HL-60 (cell line): ENCODE results near the gene ANKS1A.

Experiments used
- DNase-seq, 2 experiments: peaks; one replicate each; pipeline ENCODE4 v3.0.0-alpha.2; 2010 to 2020; ENCODE audit warnings: low read depth in 1 of 2, low spot score in 1 of 2
- H3K27ac ChIP-seq: fragments of 250-450 bp; sonication (Bioruptor Pico); replicated peaks from 2 replicates; pipeline ENCODE4 v1.5.1; 2020; ENCODE audit warnings: mild to moderate bottlenecking, moderate library complexity
- H3K27me3 ChIP-seq: fragments of 250-450 bp; sonication (Bioruptor Pico); 2 replicates; pipeline ENCODE4 v1.5.1; 2021; ENCODE audit warnings: mild to moderate bottlenecking, moderate library complexity; ENCODE audit not compliant: insufficient read depth, poor library complexity, severe bottlenecking
- H3K4me3 ChIP-seq: replicated peaks from 2 replicates; pipeline ENCODE4 v1.5.1; 2011; ENCODE audit warnings: mild to moderate bottlenecking, control low read depth, low read length; ENCODE audit not compliant: insufficient read depth
- GABPA ChIP-seq: IDR thresholded peaks from 2 replicates; pipeline ENCODE4 v1.6.1; 2012; ENCODE audit warnings: low read depth
- POLR2AphosphoS5 ChIP-seq: IDR thresholded peaks from 2 replicates; pipeline ENCODE4 v1.6.1; 2012; ENCODE audit warnings: low read depth
- SPI1 ChIP-seq: IDR thresholded peaks from 2 replicates; pipeline ENCODE4 v1.6.1; 2012; ENCODE audit warnings: low read depth, mild to moderate bottlenecking, borderline replicate concordance
- TF ChIP-seq, protein P1 (sequence below): IDR thresholded peaks from 2 replicates; pipeline ENCODE4 v1.6.1; 2012; ENCODE audit warnings: low read depth; ENCODE audit not compliant: insufficient replicate concordance
- TF ChIP-seq, protein P2 (sequence below): IDR thresholded peaks from one replicate; pipeline ENCODE4 v1.5.1; 2011; ENCODE audit warnings: low read length, control low read depth, inconsistent platforms; ENCODE audit not compliant: insufficient read depth

Gene ANKS1A

DNA sequence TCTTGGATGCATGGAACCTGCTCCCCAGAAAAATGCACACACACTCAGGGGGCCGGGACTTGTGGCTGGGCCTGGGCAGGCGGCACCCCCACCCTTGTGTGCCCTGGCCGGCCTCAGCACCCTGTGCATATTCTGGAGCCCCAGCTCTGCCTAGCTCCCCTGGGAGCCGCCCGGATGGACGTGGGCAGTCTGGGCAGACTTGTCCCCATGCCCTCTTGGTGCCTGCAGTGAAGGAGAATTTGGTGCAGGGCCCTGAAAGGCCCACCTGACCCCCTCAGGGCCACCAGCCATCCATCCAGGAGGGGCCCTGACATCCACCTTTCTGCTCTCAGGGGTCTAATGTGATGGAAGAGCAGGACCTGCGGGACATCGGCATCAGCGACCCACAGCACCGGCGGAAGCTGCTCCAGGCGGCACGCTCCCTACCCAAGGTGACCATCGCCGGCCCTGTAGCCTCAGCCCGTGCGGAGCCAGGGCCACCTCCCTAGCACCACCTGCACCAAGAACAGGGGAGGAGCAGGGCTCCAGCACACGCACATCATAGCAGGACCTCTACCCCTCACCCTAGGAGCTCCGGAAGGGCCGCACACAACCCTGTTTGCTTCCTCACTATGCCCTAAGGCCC, 189.3 kb downstream of the ANKS1A start:
- Histone ChIP-seq H3K27me3 (no peaks in the 10 kb centered on the region), H3K4me3 (no peak overlapping the region), H3K27ac (no peak overlapping the region)
- TF ChIP-seq SPI1 = no peak
- TF ChIP-seq, protein P1, sequence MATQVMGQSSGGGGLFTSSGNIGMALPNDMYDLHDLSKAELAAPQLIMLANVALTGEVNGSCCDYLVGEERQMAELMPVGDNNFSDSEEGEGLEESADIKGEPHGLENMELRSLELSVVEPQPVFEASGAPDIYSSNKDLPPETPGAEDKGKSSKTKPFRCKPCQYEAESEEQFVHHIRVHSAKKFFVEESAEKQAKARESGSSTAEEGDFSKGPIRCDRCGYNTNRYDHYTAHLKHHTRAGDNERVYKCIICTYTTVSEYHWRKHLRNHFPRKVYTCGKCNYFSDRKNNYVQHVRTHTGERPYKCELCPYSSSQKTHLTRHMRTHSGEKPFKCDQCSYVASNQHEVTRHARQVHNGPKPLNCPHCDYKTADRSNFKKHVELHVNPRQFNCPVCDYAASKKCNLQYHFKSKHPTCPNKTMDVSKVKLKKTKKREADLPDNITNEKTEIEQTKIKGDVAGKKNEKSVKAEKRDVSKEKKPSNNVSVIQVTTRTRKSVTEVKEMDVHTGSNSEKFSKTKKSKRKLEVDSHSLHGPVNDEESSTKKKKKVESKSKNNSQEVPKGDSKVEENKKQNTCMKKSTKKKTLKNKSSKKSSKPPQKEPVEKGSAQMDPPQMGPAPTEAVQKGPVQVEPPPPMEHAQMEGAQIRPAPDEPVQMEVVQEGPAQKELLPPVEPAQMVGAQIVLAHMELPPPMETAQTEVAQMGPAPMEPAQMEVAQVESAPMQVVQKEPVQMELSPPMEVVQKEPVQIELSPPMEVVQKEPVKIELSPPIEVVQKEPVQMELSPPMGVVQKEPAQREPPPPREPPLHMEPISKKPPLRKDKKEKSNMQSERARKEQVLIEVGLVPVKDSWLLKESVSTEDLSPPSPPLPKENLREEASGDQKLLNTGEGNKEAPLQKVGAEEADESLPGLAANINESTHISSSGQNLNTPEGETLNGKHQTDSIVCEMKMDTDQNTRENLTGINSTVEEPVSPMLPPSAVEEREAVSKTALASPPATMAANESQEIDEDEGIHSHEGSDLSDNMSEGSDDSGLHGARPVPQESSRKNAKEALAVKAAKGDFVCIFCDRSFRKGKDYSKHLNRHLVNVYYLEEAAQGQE = no peak
- TF ChIP-seq, protein P2, sequence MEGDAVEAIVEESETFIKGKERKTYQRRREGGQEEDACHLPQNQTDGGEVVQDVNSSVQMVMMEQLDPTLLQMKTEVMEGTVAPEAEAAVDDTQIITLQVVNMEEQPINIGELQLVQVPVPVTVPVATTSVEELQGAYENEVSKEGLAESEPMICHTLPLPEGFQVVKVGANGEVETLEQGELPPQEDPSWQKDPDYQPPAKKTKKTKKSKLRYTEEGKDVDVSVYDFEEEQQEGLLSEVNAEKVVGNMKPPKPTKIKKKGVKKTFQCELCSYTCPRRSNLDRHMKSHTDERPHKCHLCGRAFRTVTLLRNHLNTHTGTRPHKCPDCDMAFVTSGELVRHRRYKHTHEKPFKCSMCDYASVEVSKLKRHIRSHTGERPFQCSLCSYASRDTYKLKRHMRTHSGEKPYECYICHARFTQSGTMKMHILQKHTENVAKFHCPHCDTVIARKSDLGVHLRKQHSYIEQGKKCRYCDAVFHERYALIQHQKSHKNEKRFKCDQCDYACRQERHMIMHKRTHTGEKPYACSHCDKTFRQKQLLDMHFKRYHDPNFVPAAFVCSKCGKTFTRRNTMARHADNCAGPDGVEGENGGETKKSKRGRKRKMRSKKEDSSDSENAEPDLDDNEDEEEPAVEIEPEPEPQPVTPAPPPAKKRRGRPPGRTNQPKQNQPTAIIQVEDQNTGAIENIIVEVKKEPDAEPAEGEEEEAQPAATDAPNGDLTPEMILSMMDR = no peak
- TF ChIP-seq POLR2AphosphoS5 = no peak
- TF ChIP-seq GABPA = no peak
- no peak for DNase-seq

DNA sequence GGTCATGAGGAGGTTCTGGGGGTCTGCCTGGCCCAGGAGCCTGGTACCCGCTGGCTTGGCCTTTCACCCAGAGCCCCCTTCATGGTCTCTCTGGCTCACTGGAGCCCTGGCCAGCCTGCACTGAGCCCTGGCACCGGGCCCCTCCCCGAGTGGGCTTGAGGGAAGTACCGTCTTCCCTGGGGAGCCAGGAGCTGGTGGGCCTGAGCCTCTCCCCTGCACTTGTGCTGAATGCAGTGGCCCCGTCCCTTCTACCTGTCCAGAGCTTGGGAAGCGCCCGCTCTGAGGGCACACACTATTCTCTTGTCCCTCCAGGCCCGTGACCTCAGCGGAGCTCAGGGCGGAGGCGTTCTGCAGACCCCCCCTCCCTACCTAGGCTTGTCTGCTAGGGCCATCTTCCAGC, 189.8 kb downstream of the ANKS1A start:
- DNase-seq = no peak
- TF ChIP-seq SPI1 (no peak), GABPA (no peak), POLR2AphosphoS5 (no peak)
- TF ChIP-seq, protein P1 = no peak
- TF ChIP-seq, protein P2 = no peak
- Histone ChIP-seq H3K27ac (no peak overlapping the region), H3K4me3 (no peak overlapping the region), H3K27me3 (no peaks in the 10 kb centered on the region)

DNA sequence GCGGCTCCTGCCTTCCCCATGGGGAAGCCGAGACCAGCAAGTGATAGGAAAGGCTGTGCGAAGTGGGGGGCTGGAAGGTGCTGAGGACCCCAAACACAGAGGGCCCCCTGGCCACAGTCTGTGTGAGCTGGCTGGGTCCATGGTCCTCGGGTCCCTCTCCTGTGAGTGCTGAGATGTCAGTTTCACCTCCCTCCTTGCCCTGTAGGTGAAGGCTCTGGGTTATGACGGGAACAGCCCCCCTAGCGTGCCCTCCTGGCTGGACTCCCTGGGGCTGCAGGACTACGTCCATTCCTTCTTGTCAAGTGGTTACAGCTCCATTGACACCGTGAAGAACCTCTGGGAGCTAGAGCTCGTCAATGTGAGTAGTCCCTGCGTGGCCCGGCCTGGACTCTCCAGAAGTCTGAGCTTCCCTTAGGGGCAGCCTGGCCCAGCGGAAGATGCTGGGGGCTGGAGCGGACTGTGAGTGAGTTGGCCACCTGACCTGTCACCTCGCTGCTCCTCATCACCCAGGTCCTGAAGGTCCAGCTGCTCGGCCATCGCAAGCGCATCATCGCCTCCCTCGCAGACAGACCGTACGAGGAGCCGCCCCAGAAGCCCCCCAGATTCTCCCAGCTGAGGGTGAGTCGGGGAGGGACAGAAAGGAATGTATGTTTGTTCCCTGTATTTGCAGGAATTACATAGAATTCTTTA, 190.4 kb downstream of the ANKS1A start:
- DNase-seq = no peak
- Histone ChIP-seq H3K4me3 (no peak overlapping the region), H3K27me3 (no peaks in the 10 kb centered on the region), H3K27ac (no peak overlapping the region)
- TF ChIP-seq SPI1 (no peak), POLR2AphosphoS5 (no peak), GABPA (no peak)
- TF ChIP-seq, protein P2 = no peak
- TF ChIP-seq, protein P1 = no peak
